Neural cell (in vitro differentiated cells): Measurements from ENCODE around the gene MCCC1.
A peak's percentile ranks its signal among the peaks of the same experiment; 100 is the strongest.

Experiments
- CTCF ChIP-seq: fragments of 450-650 bp; IDR thresholded peaks from 2 replicates; pipeline ENCODE4 v1.5.1; 2014; ENCODE audit warnings: antibody characterized with exemption, mild to moderate bottlenecking, moderate library complexity; ENCODE audit not compliant: poor library complexity, severe bottlenecking
- EP300 ChIP-seq: fragments of 450-650 bp; conservative IDR thresholded peaks from 2 replicates; pipeline ENCODE4 v1.6.1; 2014; ENCODE audit warnings: antibody characterized with exemption, mild to moderate bottlenecking, moderate library complexity; ENCODE audit not compliant: poor library complexity, severe bottlenecking
- EZH2 ChIP-seq: fragments of 200-600, 300-800 bp; shearing (Covaris generic), sonication (generic); IDR thresholded peaks from 2 replicates; pipeline ENCODE4 v1.6.1; 2014; ENCODE audit warnings: antibody characterized with exemption, low read length, borderline replicate concordance, mild to moderate bottlenecking; ENCODE audit not compliant: insufficient read depth, poor library complexity, severe bottlenecking
- POLR2AphosphoS5 ChIP-seq: IDR thresholded peaks from 2 replicates; pipeline ENCODE4 v1.6.1; 2012
- RAD21 ChIP-seq: fragments of 450-650 bp; conservative IDR thresholded peaks from 2 replicates; pipeline ENCODE4 v1.6.1; 2014; ENCODE audit warnings: antibody characterized with exemption, mild to moderate bottlenecking, moderate library complexity
- REST ChIP-seq: IDR thresholded peaks from 2 replicates; pipeline ENCODE4 v1.6.1; 2012; ENCODE audit warnings: borderline replicate concordance
- TAF1 ChIP-seq: IDR thresholded peaks from 2 replicates; pipeline ENCODE4 v1.6.1; 2012; ENCODE audit warnings: low read depth

- peak; percentile 76 for TF ChIP-seq POLR2AphosphoS5
- no peak for TF ChIP-seq CTCF
- no peak for TF ChIP-seq EP300
- no peak for TF ChIP-seq RAD21
- TF ChIP-seq REST = no peak
- TF ChIP-seq TAF1 = peak; percentile 36
- TF ChIP-seq EZH2 = no peak
These were observed 16.8 kb upstream of the MCCC1 start for GRCh38 chr3:183116025-183116614.
